ENCODE data around the gene MNAT1.

MNAT1 gene

GRCh38 chr14:60968099-60968498, 233.5 kb downstream of the MNAT1 start:
- no peak for DNase-seq (ENCODE audit: low read depth in 2 of 2)

DNA sequence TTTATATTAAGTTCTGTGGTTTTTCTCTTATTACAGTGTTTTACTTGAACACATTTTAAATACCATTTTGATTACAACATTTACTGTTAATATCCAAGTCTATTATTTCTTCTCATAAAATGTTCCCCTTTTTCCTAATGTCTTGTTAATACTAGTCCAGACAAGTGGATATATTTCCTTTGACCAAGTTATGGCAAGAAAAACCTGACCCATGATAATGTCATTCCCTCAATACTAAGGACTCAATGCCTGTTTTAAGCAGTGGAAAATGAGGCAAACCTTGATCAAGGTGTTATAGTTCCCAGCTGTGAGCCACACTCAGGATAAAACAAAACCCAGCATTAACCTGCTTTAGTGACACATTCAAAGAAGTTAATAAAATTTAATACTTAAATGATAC, 234.1 kb downstream of the MNAT1 start:
- DNase-seq (ENCODE audit: low read depth in 2 of 2): no peak

GRCh38 chr14:60970146-60970545, 235.6 kb downstream of the MNAT1 start:
- DNase-seq (ENCODE audit: low read depth in 2 of 2): no peak

GRCh38 chr14:60971271-60971670, 236.7 kb downstream of the MNAT1 start:
- no peak for DNase-seq (ENCODE audit: low read depth in 2 of 2)

GRCh38 chr14:60972295-60972694, 237.7 kb downstream of the MNAT1 start:
- no peak for DNase-seq (ENCODE audit: low read depth in 2 of 2)

- no peak for DNase-seq (ENCODE audit: low read depth in 2 of 2)
These were observed 238.5 kb downstream of the MNAT1 start for GRCh38 chr14:60973070-60973469.

- no peak for DNase-seq (ENCODE audit: low read depth in 2 of 2)
These were observed 239.6 kb downstream of the MNAT1 start for GRCh38 chr14:60974090-60974651.

DNA sequence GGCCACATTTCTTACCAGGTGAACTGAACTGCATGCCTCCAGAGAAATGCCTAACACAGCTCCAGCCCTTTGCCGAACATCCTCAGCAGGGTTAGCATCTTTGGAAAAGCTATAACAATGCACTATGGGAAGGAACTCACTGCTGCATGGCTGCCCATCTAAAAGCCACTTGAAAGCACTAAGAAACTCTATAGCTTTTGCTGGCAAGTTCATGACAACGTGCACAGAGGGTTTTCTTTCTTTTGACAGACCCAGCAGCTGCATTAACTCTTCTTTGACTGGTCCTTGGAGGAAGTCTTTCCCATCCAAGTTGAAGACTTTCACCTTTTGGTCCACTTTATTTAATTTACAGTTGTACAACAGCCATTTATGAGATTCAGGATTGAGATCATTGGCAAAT, 241.0 kb downstream of the MNAT1 start:
- DNase-seq (ENCODE audit: low read depth in 2 of 2): no peak

GRCh38 chr14:60977847-60978246, 243.3 kb downstream of the MNAT1 start:
- DNase-seq (ENCODE audit: low read depth in 2 of 2): no peak

- peak; percentile 72 to 85 for DNase-seq (ENCODE audit: low read depth in 2 of 2)
These were observed 246.5 kb downstream of the MNAT1 start, which contains the start of the genes SLC38A6 and TRMT5 for GRCh38 chr14:60980811-60981632. SLC38A6 (plus strand) TSS chr14:60981245; CDS start chr14:60981278, 33 bp downstream. TRMT5 (minus strand) TSS chr14:60981079; CDS start chr14:60980973, 106 bp downstream.

GRCh38 chr14:60981633-60982455, 247.3 kb downstream of the MNAT1 start:
- DNase-seq (ENCODE audit: low read depth in 2 of 2): no peak

DNA sequence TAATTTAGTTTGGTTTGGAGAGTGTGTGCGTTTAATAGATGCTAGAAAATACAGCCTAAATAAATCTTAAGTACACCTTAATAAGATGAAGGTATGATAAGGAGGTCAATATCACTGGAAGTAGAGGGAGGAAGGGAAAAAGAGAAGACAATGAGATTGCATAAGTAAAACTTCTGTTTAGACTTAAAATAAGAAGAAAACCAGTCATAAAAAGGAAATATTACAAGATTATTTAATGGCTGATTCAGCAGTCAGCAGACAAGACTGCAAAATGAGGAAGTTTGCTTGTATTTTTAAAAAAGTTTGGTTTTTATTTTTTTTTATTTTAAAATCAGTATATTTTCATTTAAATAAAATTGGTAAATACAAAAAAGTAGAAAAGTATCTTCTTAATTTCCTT, 249.6 kb downstream of the MNAT1 start:
- DNase-seq (ENCODE audit: low read depth in 2 of 2): no peak

DNA sequence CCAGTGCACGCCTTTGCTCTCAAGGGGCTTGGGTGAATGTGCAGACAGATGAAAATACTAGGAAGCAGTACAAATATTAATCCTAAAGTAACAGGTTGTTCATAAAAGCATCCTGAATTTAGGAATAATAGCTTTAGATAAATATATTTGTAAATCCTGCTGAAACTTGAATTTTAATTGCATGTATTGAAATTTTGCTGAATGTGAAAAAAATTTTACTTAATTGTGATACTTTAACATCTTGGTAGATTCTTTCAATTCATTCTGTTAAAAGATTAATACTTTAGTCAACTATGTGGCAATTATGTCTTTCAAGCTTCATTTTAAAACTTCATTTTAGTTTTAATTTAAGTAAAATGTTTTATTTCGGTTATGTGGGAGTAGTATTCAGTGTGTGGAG, 251.9 kb downstream of the MNAT1 start:
- no peak for DNase-seq (ENCODE audit: low read depth in 2 of 2)

DNA sequence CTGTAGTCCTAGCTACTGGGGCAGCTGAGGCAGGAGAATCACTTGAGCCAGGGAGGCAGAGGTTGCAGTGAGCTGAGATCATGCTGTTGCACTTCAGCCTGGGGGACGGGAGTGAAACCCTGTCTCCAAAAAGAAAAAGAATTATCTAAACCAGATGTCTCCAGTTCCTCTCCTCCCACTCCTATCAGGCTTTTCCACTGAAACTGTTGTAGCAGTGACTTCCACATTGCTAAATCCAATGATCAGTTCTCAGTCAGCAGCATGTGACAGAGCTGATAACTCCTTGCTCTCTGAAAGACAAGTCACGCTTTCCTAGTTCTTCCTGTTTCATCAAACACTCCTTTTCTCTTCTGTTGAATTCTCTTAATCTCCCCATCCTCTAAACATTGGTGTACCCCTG, 255.0 kb downstream of the MNAT1 start:
- no peak for DNase-seq (ENCODE audit: low read depth in 2 of 2)

- DNase-seq (ENCODE audit: low read depth in 2 of 2): no peak
These were observed 264.1 kb downstream of the MNAT1 start for GRCh38 chr14:60998617-60999016.

DNA sequence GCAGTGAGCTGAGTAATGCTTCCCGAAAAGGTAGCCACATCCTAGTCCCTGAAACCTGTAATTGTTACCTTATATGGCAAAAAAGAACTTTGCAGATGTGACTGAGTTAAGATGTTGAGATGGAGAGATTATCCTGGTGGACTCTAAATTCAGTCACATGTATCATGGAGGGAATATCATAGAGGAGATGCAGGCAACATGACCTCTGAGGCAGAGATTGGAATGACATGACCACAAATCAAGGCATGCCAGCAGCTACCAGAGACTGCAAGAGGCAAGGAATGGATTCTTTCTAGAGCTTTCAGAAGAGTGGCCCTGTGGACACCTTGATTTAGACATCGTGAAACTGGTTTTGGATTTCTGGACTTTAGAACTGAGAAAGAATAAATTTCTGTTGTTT, 265.0 kb downstream of the MNAT1 start:
- no peak for DNase-seq (ENCODE audit: low read depth in 2 of 2)

- DNase-seq (ENCODE audit: low read depth in 2 of 2): no peak
These were observed 269.0 kb downstream of the MNAT1 start for GRCh38 chr14:61003571-61003970.

GRCh38 chr14:61019537-61019936, 285.0 kb downstream of the MNAT1 start:
- DNase-seq (ENCODE audit: low read depth in 2 of 2): no peak
